AG09319 (cell line): ENCODE measurements around the gene ZNF2.

Source experiments
- DNase-seq: peaks from one replicate; pipeline ENCODE4 v3.0.0-alpha.2; 2010; ENCODE audit warnings: low read depth; ENCODE audit errors: extremely low read depth
- TF ChIP-seq, protein P1 (sequence below): IDR thresholded peaks from 2 replicates; pipeline ENCODE4 v1.5.1; 2011; ENCODE audit warnings: low read depth, mild to moderate bottlenecking, inconsistent platforms, low read length, moderate library complexity

ZNF2 gene

GRCh38 chr2:95207111-95207961 lies 41.7 kb downstream of the ZNF2 start, which contains the start of gene ZNF892:
Gene ZNF892, plus strand, starts transcription at chr2:95207521. Its CDS starts 295 bp downstream, at chr2:95207816.
- peak; percentile 62 for DNase-seq
- TF ChIP-seq, protein P1, sequence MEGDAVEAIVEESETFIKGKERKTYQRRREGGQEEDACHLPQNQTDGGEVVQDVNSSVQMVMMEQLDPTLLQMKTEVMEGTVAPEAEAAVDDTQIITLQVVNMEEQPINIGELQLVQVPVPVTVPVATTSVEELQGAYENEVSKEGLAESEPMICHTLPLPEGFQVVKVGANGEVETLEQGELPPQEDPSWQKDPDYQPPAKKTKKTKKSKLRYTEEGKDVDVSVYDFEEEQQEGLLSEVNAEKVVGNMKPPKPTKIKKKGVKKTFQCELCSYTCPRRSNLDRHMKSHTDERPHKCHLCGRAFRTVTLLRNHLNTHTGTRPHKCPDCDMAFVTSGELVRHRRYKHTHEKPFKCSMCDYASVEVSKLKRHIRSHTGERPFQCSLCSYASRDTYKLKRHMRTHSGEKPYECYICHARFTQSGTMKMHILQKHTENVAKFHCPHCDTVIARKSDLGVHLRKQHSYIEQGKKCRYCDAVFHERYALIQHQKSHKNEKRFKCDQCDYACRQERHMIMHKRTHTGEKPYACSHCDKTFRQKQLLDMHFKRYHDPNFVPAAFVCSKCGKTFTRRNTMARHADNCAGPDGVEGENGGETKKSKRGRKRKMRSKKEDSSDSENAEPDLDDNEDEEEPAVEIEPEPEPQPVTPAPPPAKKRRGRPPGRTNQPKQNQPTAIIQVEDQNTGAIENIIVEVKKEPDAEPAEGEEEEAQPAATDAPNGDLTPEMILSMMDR, result peak; percentile 50

- TF ChIP-seq, protein P1, result no peak
- DNase-seq, result no peak
Observed at GRCh38 chr2:95208106-95208505, 42.5 kb downstream of the ZNF2 start.

DNA sequence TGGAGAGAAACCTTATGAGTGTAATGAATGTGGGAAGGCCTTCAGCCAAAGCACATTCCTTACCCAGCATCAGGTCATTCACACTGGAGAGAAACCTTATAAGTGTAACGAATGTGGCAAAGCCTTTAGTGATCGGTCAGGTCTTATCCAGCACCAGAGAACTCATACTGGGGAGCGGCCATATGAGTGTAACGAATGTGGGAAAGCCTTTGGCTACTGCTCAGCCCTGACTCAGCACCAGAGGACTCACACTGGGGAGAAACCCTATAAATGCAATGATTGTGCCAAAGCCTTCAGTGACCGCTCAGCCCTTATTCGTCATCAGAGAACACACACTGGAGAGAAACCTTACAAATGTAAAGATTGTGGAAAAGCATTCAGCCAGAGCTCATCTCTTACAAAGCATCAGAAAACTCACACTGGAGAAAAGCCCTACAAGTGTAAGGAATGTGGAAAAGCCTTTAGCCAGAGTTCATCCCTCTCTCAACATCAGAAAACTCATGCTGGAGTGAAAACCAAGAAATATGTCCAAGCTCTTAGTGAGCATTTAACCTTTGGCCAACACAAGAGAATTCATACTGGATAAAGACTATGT lies 49.5 kb downstream of the ZNF2 start:
- no peak for DNase-seq
- TF ChIP-seq, protein P1, result no peak

- no peak for DNase-seq
- TF ChIP-seq, protein P1, result no peak
Observed at GRCh38 chr2:95220449-95220848, 54.8 kb downstream of the ZNF2 start.

GRCh38 chr2:95225658-95226057 lies 60.0 kb downstream of the ZNF2 start:
- TF ChIP-seq, protein P1, result no peak
- DNase-seq, result no peak

- DNase-seq, result peak; percentile 22
- TF ChIP-seq, protein P1, result peak; percentile 88
Observed at GRCh38 chr2:95231723-95232122, 66.1 kb downstream of the ZNF2 start.

DNA sequence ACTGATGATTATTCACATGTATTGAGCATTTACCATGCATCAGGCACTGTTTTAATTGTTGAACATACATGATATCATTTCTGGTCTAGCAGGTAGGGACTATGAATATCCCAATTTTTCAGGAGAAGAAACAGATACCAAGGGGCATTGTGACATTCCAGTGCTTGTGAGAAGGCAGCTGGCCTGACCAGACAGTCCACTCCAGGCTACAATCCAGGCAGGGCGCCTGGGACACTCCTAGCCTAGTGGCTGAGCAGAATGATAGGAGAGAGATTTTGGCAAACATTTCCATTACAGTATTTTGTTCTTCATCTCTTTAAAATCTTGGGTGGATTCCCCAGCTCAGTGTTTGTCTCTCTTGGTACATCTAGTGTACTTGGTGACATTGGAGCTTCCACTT lies 66.6 kb downstream of the ZNF2 start:
- DNase-seq, result no peak
- TF ChIP-seq, protein P1, result no peak
